Measurements from ENCODE around the gene IQGAP2. TPM values are rescaled to one million over a fixed set of nuclear protein-coding genes. Genes with fewer than 3 reads are reported as not detected.
A peak's percentile ranks its signal among the peaks of the same experiment; 100 is the strongest.

IQGAP2 gene
- total RNA-seq, 1 donor from 2014 or later = 1.4 TPM

DNA sequence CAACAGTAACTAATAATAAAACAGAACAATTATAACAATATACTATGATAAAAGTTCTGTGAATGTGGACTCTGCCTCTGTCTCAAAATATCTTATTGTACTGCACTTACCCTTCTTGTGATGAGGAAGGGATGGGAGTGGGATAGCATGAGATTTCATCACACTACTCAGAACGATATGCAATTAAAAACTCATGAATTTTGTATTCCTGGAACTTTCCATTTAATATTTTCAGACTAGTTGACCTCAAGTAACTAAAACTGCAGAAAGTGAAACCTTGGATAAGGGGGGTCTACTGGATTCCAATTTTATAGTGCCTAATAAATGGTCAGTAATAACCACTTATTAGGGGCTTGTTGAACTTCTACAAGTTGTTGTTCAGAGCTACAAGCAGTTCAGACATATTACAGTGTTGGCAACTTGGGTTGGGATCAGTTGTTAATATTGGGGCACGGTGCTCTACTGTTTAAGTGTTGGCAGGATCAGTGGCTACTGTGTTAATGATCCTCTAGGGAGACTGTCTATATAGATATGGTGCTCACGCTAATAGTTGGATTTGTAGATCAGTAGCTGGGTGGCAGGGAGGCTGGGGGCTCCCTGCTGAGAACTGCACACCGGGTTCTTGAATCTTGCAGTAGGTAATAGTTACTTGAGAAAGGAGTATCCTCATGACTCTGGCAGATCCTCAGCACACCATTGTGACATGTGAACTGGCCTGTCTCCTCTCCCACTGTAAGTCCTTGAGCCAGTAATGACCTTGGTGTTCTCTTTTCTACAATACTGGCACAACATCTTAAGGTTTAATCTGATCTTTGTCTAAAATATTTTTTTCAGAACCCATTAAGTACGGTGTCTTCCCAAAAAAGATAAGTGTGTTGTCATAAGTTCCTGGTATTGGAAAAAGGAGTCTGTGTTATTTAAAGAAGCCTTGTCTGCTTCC is 158.1 kb downstream of the IQGAP2 start:
- no peak overlapping the region for H3K4me3 Mint-ChIP-seq (ENCODE audit: unreplicated experiment)
- no peak overlapping the region for H3K27ac Mint-ChIP-seq (ENCODE audit: unreplicated experiment)
- DNase-seq = no peak
- TF ChIP-seq, protein P1, sequence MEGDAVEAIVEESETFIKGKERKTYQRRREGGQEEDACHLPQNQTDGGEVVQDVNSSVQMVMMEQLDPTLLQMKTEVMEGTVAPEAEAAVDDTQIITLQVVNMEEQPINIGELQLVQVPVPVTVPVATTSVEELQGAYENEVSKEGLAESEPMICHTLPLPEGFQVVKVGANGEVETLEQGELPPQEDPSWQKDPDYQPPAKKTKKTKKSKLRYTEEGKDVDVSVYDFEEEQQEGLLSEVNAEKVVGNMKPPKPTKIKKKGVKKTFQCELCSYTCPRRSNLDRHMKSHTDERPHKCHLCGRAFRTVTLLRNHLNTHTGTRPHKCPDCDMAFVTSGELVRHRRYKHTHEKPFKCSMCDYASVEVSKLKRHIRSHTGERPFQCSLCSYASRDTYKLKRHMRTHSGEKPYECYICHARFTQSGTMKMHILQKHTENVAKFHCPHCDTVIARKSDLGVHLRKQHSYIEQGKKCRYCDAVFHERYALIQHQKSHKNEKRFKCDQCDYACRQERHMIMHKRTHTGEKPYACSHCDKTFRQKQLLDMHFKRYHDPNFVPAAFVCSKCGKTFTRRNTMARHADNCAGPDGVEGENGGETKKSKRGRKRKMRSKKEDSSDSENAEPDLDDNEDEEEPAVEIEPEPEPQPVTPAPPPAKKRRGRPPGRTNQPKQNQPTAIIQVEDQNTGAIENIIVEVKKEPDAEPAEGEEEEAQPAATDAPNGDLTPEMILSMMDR (IDR thresholded peaks at IDR 0.05; ENCODE audit: partially characterized antibody, unreplicated experiment) = no peak
- no peaks in the 10 kb centered on the region for H3K9me3 Mint-ChIP-seq (ENCODE audit: unreplicated experiment)
- H3K27me3 Mint-ChIP-seq (ENCODE audit: unreplicated experiment) = peaks cover 2% of the 10 kb centered on the region
- H3K36me3 Mint-ChIP-seq (ENCODE audit: unreplicated experiment) = no peaks in the 10 kb centered on the region
- no peaks in the 10 kb centered on the region for H3K4me1 Mint-ChIP-seq (ENCODE audit: low read depth, unreplicated experiment)

DNA sequence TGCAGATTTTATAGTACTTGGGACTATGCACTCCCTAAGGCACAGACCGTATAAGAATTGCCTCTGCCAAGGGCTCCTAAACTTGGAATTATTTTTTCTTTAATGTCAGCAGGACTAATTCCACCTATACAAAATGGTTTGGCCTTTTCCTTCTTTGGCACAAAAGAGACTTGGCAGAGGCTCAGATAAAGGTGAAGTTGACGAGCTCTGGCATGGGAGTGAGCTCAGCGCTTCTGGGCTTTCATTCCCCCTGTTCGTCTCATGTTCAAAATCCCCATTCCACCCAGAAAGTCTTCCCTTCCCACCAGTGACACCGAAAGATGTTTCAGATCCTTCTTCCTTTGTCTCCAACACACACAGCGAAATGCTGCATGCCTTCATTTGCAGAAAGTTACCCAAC is 158.9 kb downstream of the IQGAP2 start:
- Mint-ChIP-seq H3K36me3 (ENCODE audit: unreplicated experiment) (no peaks in the 10 kb centered on the region), H3K27me3 (ENCODE audit: unreplicated experiment) (peaks cover 2% of the 10 kb centered on the region), H3K4me3 (ENCODE audit: unreplicated experiment) (no peak overlapping the region), H3K27ac (ENCODE audit: unreplicated experiment) (no peak overlapping the region), H3K9me3 (ENCODE audit: unreplicated experiment) (no peaks in the 10 kb centered on the region), H3K4me1 (ENCODE audit: low read depth, unreplicated experiment) (no peaks in the 10 kb centered on the region)
- TF ChIP-seq, protein P1 (IDR thresholded peaks at IDR 0.05; ENCODE audit: partially characterized antibody, unreplicated experiment) = no peak
- DNase-seq = no peak

DNA sequence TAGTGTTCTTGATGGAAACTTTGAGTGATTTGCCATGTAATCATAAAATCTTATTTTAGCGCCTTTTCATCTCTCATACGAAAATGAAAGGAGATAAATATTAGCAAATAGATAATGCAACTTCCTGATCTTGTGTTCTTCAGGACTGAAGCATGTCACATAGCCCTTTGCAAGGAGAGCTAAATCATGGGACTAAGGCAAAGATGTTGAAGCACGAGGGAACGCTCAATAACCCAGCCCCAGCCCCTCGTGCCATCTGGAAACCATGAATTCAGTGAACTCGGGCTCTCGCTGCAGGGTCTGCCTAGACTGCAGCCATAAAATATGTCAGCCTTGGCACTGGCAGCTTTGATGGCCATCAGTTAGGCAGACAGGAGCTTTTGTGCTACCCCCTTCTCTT is 161.9 kb downstream of the IQGAP2 start:
- Mint-ChIP-seq H3K9me3 (ENCODE audit: unreplicated experiment) (no peaks in the 10 kb centered on the region), H3K4me1 (ENCODE audit: low read depth, unreplicated experiment) (no peaks in the 10 kb centered on the region), H3K27ac (ENCODE audit: unreplicated experiment) (no peak overlapping the region), H3K4me3 (ENCODE audit: unreplicated experiment) (no peak overlapping the region), H3K27me3 (ENCODE audit: unreplicated experiment) (peaks cover 2% of the 10 kb centered on the region), H3K36me3 (ENCODE audit: unreplicated experiment) (no peaks in the 10 kb centered on the region)
- no peak for DNase-seq
- TF ChIP-seq, protein P1 (IDR thresholded peaks at IDR 0.05; ENCODE audit: partially characterized antibody, unreplicated experiment) = no peak

DNA sequence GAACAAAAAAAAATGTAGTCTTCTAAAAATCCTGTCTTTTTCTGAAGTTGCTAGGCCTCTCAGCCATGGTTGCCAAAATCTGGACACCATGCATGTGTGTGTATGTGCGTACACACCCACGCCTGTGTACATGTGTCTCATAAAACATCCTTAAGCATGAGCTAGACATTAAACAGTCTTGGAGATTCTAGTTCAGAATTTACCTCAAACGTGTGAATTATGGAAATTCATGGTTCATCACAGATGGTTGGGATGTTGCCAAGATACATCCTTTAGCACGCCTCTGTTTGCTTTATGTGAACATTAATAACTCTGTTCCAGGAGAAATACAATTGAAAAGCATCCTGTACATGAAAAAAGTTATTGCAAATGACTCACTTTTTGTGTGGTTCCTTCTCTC is 167.1 kb downstream of the IQGAP2 start:
- H3K27ac Mint-ChIP-seq (ENCODE audit: unreplicated experiment) = no peak overlapping the region
- H3K9me3 Mint-ChIP-seq (ENCODE audit: unreplicated experiment) = no peaks in the 10 kb centered on the region
- TF ChIP-seq, protein P1 (IDR thresholded peaks at IDR 0.05; ENCODE audit: partially characterized antibody, unreplicated experiment) = no peak
- H3K27me3 Mint-ChIP-seq (ENCODE audit: unreplicated experiment) = peaks cover 2% of the 10 kb centered on the region
- no peaks in the 10 kb centered on the region for H3K36me3 Mint-ChIP-seq (ENCODE audit: unreplicated experiment)
- H3K4me1 Mint-ChIP-seq (ENCODE audit: low read depth, unreplicated experiment) = no peaks in the 10 kb centered on the region
- no peak for DNase-seq
- no peak overlapping the region for H3K4me3 Mint-ChIP-seq (ENCODE audit: unreplicated experiment)

DNA sequence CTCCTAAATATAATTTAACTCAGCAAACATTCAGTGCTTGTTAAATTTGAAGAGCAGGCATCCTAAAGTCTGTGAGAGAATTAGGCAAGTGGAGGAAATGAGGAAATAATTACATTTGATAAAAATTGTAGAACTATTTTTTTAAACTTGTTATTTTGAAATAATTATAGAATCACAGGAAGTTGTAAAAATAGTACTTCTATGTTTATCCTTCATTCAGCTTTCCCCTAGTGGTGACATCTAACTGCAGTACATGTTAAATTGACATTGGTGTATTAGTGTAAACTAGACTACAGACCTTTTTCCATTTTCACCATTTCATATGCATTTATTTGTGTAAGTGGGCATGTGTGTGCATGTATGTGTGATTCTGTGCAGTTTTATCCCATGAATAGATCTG is 168.5 kb downstream of the IQGAP2 start:
- Mint-ChIP-seq H3K36me3 (ENCODE audit: unreplicated experiment) (no peaks in the 10 kb centered on the region), H3K9me3 (ENCODE audit: unreplicated experiment) (no peaks in the 10 kb centered on the region), H3K4me1 (ENCODE audit: low read depth, unreplicated experiment) (no peaks in the 10 kb centered on the region), H3K27ac (ENCODE audit: unreplicated experiment) (no peak overlapping the region), H3K4me3 (ENCODE audit: unreplicated experiment) (no peak overlapping the region), H3K27me3 (ENCODE audit: unreplicated experiment) (no peaks in the 10 kb centered on the region)
- DNase-seq = no peak
- TF ChIP-seq, protein P1 (IDR thresholded peaks at IDR 0.05; ENCODE audit: partially characterized antibody, unreplicated experiment) = peak; percentile 14
